HFFc6 (cell line): ENCODE data around the gene PHACTR1. TPM values are rescaled to one million over a fixed set of nuclear protein-coding genes. Genes with fewer than 3 reads are reported as not detected.

Source experiments
- DNase-seq: peaks from one replicate; pipeline ENCODE4 v3.0.0-alpha.2; 2018
- H3K27ac Mint-ChIP-seq: 2 replicates; pipeline ENCODE4 v1.8.0; 2020; ENCODE audit warnings: mild to moderate bottlenecking, mixed read lengths
- H3K27me3 Mint-ChIP-seq: 2 replicates; pipeline ENCODE4 v1.8.0; 2021; ENCODE audit warnings: mild to moderate bottlenecking, moderate library complexity, mixed read lengths; ENCODE audit not compliant: insufficient read depth
- H3K36me3 Mint-ChIP-seq: 2 replicates; pipeline ENCODE4 v1.8.0; 2021; ENCODE audit warnings: low read depth, mixed read lengths
- H3K4me1 Mint-ChIP-seq: 2 replicates; pipeline ENCODE4 v1.8.0; 2020; ENCODE audit warnings: low read depth, mixed read lengths
- H3K4me3 Mint-ChIP-seq: 2 replicates; pipeline ENCODE4 v1.8.0; 2020; ENCODE audit warnings: mild to moderate bottlenecking, moderate library complexity, mixed read lengths
- H3K9me3 Mint-ChIP-seq: 2 replicates; pipeline ENCODE4 v1.8.0; 2020; ENCODE audit warnings: mild to moderate bottlenecking, mixed read lengths
- total RNA-seq, 6 experiments: library from RNA; stranded (reverse); fragmentation: NEBNext Ultra II Directional; extraction: Animal tissue kit (Norgen Biotek cat#: 25700); gene quantifications; 2 replicates in 1 of 6; 3 replicates in 5 of 6; pipeline ENCODE4 v1.2.3, GENCODE V29; 2021
- TF ChIP-seq, protein P1 (sequence below): fragments of 200-600 bp; sonication (generic); IDR thresholded peaks from 2 replicates; pipeline ENCODE4 v1.5.0; 2021; ENCODE audit warnings: antibody characterized with exemption, mild to moderate bottlenecking

The PHACTR1 gene
- total RNA-seq, 6 experiments from 2014 or later: 2.5 to 4.7 (median 3.9) TPM

DNA sequence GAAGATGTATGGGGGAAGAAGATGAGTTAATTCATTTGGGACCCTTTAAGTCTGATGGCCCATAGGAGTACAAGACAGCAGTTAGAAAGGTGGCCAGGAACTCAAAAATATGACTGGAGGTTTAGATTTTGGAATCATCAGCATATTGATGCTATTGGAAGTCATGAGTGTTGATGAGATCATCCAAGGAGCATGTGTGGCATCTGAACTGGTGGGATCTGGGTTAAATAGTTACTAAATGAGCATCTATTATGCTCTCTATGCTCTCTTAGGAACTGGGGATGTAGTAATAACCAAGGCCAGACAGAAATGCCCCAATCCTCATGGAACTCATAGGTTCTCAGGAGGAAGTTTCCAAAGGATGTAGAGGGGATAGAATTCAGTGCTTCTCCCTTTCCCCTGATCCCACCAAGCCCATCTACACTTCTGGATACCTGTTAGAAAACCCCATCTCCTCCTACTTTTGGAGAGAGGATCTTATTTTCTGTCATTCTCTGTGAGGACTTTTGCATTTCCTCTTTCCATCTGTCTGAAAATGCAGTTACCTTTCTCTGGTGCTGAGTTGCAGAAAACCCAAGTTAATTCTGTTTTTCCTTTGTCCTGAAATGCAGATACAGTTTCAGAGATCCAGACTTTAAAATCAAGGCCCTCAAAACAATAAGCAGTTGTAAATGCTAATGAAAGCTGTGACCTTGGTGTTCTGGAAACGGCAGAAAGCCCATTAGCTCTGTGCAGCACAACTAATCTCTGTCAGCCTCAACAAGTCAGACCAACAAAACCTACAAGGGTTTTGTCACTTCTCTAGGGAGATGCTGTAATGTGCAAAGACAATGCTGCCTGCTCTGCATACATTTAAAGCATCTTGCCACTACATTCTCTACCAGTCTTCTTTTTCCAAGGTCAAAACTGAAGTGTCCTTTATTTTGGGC, 546.0 kb downstream of the PHACTR1 start:
- Mint-ChIP-seq H3K4me1 (peaks cover 24% of the 10 kb centered on the region), H3K4me3 (no peak overlapping the region), H3K27ac (no peak overlapping the region), H3K9me3 (no peaks in the 10 kb centered on the region), H3K27me3 (peaks cover 5% of the 10 kb centered on the region), H3K36me3 (peaks cover 5% of the 10 kb centered on the region; the same call in 1 of the 2 replicates)
- no peak for DNase-seq
- TF ChIP-seq, protein P1, sequence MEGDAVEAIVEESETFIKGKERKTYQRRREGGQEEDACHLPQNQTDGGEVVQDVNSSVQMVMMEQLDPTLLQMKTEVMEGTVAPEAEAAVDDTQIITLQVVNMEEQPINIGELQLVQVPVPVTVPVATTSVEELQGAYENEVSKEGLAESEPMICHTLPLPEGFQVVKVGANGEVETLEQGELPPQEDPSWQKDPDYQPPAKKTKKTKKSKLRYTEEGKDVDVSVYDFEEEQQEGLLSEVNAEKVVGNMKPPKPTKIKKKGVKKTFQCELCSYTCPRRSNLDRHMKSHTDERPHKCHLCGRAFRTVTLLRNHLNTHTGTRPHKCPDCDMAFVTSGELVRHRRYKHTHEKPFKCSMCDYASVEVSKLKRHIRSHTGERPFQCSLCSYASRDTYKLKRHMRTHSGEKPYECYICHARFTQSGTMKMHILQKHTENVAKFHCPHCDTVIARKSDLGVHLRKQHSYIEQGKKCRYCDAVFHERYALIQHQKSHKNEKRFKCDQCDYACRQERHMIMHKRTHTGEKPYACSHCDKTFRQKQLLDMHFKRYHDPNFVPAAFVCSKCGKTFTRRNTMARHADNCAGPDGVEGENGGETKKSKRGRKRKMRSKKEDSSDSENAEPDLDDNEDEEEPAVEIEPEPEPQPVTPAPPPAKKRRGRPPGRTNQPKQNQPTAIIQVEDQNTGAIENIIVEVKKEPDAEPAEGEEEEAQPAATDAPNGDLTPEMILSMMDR: no peak

DNA sequence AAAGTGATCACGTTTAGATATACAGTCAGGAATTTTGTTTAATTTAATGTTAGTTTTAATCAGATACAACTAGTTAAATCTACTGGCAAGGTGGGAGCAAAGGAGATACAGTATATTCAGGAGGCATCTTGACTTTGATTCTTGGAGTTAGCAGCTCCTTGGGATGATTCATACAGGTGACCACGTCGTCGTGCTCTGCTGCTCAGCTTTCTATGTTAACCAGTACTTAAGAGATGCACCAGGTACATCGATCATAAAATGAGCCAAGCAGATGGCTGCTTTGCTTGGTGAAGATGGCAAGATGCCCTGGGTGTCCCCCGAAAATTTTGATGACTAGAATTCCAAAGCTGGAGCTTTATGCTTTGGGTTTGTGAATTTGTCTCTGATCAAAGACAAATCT, 547.1 kb downstream of the PHACTR1 start:
- TF ChIP-seq, protein P1: no peak
- peaks cover 5% of the 10 kb centered on the region; the same call in 1 of the 2 replicates for H3K36me3 Mint-ChIP-seq
- peaks cover 30% of the 10 kb centered on the region for H3K4me1 Mint-ChIP-seq

GRCh38 chr6:13267142-13267651, 550.6 kb downstream of the PHACTR1 start:
- DNase-seq: peak; percentile 18
- peaks cover 37% of the 10 kb centered on the region for H3K4me1 Mint-ChIP-seq
- H3K36me3 Mint-ChIP-seq: peaks cover 5% of the 10 kb centered on the region; the same call in 1 of the 2 replicates
- no peak overlapping the region for H3K4me3 Mint-ChIP-seq
- TF ChIP-seq, protein P1: no peak
- no peaks in the 10 kb centered on the region for H3K9me3 Mint-ChIP-seq
- peaks cover 6% of the 10 kb centered on the region for H3K27me3 Mint-ChIP-seq
- no peak overlapping the region for H3K27ac Mint-ChIP-seq

More for the DNA sequence above, 547.1 kb downstream of the PHACTR1 start:
- no peak for DNase-seq
- no peak overlapping the region for H3K4me3 Mint-ChIP-seq
- peaks cover 4% of the 10 kb centered on the region for H3K27me3 Mint-ChIP-seq
- H3K9me3 Mint-ChIP-seq: no peaks in the 10 kb centered on the region
- no peak overlapping the region for H3K27ac Mint-ChIP-seq

GRCh38 chr6:13268913-13269518, 552.4 kb downstream of the PHACTR1 start:
- TF ChIP-seq, protein P1: no peak
- Mint-ChIP-seq H3K4me3 (no peak overlapping the region), H3K36me3 (peaks cover 5% of the 10 kb centered on the region; the same call in 1 of the 2 replicates), H3K4me1 (peaks cover 29% of the 10 kb centered on the region), H3K27ac (0 out of 2 replicates have a peak overlapping the region, but pooled peaks have one; percentile 7), H3K27me3 (peaks cover 6% of the 10 kb centered on the region), H3K9me3 (no peaks in the 10 kb centered on the region)
- peak; percentile 49 for DNase-seq

DNA sequence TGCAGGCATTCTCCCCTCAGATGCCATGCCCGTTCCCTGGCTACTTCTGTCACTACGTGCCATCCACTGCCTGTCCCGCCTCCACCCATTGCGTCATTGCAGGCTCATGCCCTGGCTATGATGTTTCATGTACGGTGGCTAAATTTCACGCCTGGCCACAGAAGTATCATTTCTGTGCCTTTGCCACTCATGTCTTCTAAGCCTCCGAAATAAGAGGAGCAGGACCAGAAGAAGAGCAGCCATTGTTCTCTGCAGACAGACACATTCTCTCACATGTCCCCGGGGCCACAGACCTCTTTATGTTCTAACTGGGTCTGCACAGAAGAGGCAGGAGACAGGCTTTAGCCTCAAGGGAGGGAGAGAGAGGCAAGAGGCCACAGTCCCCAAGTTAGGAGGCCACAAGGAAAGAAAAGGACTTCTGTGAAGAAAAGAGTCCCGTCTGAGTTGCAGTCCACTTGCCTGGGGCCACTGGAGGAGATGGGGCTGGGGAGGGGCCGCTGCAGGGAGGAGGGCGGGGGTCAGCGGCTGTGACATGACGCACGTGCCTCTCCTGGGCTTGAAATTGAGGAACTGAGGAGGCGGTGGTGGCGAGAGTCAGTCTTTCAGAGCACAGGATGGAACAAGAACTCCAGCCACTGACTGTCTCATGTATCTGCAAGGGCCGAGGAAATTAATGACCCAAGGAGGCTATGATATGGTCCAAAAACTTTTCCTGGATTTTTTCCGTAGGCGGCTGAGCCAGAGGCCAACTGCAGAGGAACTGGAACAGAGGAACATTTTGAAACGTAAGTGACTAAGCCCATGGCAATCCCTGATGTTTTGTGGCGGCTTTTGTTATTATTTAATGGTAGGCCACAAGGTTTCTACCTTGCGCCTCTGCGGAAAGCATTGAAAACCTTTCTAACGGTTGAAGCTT, 555.8 kb downstream of the PHACTR1 start:
- no peak for DNase-seq
- peaks cover 23% of the 10 kb centered on the region for H3K4me1 Mint-ChIP-seq
- H3K27ac Mint-ChIP-seq: no peak overlapping the region
- TF ChIP-seq, protein P1: no peak
- no peak overlapping the region for H3K4me3 Mint-ChIP-seq
- H3K36me3 Mint-ChIP-seq: no peaks in the 10 kb centered on the region
- peaks cover 2% of the 10 kb centered on the region; the same call in 1 of the 2 replicates for H3K27me3 Mint-ChIP-seq
- no peaks in the 10 kb centered on the region for H3K9me3 Mint-ChIP-seq
